Hematopoietic multipotent progenitor cell treated with erythropoietin and hydrocortisone succinate and interleukin-3 and kit ligand, for 15 days (in vitro differentiated cells): ENCODE results near the gene DCAF5.
A peak's percentile ranks its signal among the peaks of the same experiment; 100 is the strongest.
"Not testable (repeated sequence)": the region's sequence is repeated elsewhere in the genome, so short reads cannot be mapped to it uniquely, and the experiment has no call there.

Experiments
- DNase-seq: peaks from one replicate; pipeline ENCODE4 v3.0.0-alpha.2; 2015; ENCODE audit warnings: low spot score

DCAF5 gene

GRCh38 chr14:69152902-69153151 is at the start of gene DCAF5:
Gene DCAF5 (minus strand): TSS chr14:69153119. CDS start chr14:69152978, 141 bp downstream.
- DNase-seq: no peak

DNA sequence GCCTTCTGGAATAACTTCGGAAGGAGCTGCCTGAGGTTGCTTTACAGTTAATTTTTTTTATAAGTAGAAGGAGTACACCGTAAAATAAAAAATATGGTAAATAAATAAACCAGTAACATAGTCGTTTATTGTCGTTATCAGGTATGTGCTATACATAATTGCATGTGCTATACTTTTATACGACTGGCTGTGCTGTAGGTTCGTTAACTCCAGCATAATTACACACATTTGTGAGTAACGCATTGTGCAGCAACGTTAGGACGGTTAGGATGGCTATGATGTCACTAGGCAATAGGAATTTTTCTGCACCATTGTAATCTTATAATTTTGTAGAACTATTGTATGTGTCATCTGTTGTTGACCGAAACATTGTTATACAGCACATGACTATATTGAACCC is 46.9 kb upstream of the DCAF5 start:
- no peak for DNase-seq

- no peak for DNase-seq
These were observed 40.8 kb upstream of the DCAF5 start for GRCh38 chr14:69193721-69194120.

DNA sequence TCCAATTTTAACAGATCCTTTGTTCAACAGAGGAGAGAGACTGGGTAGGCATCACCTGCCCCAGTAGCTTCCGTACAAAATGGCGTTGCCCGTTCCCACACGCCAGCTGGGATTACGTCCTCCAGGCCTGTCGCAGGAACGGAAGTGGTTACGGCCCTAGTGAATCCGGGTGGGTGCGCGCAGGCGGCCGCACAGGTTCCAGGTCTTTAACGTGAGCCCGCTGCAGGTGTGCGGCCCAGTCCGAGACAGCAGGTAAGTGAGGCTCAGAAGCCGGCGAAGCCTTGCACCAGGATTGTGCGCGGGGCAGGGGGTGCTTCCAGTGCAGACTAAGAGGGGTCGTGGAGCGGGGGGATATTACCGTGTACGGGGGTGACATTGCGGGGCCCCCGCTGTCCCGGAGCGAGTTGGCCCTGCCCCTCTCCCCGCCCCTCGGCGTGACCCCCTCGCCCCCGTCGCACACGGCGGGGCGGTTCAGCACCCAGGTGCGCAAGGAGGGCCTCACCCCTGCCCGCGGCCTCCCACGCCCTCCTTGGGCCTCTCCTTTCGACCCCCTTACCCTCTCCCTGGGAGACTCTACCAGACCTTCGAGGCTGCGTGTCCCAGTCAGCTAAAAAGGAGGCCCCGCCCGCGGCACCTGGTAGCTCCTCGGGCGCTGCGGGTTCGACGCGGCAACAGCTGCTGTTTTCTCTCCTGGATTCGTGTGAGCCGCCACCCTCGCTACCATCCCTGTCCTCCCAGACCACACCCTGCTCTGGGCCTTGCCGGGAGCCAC is 38.6 kb upstream of the DCAF5 start, which contains the start of gene EXD2:
TSS of gene EXD2 (plus strand) at position 159 of the 772 bp plus-strand sequence. CDS start 17,973 bp downstream, outside the sequence.
- peak; percentile 39 for DNase-seq

GRCh38 chr14:69190191-69190590 is 37.3 kb upstream of the DCAF5 start:
- DNase-seq: no peak

- DNase-seq: no peak
These were observed 30.8 kb upstream of the DCAF5 start for GRCh38 chr14:69183735-69184134.

DNA sequence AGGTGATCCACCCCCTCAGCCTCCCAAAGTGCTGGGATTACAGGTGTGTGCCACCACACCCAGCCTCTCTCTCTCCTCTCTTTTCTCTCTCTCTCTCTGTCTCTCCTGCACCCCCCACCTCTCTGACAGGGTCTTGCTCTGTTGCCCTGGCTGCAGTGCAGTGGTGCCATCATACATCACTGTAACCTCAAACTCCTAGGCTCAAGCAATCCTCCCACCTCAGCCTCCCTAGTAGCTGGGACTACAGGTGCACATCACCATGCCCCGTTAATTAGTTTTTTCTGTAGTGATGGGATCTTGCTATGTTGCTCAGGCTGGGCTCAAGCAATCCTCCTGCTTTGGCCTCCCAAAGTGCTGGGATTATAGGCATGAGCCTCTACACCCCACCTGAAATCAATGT is 29.7 kb upstream of the DCAF5 start:
- not testable (repeated sequence) for DNase-seq

- no peak for DNase-seq
These were observed 28.6 kb upstream of the DCAF5 start for GRCh38 chr14:69181491-69181890.

DNA sequence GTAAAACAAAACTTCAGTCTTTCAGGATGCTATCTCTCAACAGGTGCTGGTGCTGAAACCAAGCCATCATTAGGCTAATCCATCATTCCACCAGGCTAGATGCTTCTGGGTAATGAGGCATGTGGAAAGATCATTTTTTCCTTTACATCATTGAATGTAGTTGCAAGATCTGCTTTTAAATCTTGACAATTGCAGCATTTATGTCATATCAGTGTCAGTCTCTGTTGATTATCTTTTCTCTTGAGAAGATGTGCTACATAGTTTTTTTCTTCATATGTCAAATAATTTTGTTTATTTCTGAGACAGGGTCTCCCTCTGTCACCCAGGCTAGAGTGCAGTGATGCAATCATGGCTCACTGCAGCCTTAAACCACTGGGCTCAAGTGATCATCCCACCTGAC is 22.2 kb upstream of the DCAF5 start:
- DNase-seq: no peak

DNA sequence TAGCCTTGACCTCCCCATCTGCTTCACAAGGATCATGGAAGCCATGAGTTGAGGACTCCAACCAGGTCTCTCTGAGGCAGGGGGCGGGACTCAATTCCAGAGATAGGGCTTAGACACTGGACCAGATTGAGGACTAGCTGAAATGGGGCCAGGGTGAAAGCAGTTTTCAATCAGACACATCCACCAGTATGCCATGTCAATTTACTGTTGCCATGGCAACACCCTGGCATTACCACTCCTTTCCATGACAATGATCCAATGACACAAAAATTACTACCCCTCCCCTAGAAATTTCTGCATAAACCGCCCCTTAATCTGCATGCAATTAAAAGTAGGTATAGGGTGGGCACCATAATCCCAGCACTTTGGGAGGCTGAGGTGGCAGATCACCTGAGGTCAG is 18.6 kb upstream of the DCAF5 start:
- DNase-seq: no peak

- DNase-seq: no peak
These were observed 17.9 kb upstream of the DCAF5 start for GRCh38 chr14:69170839-69171238.

- not testable (repeated sequence) for DNase-seq
These were observed 12.9 kb upstream of the DCAF5 start for GRCh38 chr14:69165787-69166186.

DNA sequence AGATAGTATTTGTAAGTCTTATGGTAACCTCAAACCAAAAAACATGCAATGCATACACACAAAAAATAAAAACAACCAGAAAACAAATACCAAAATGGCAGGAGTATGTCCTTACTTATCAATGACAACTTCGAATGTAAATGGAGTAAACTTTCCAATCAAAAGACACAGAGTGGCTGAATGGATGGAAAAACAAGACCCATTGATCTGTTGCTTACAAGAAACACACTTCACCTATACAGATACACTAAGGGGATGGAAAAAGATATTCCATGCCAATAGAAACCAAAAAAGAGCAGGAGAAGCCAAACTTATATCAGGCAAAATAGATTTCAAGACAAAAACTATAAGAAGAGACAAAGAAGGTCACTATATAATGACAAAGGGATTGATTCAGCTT is 8.7 kb upstream of the DCAF5 start:
- DNase-seq: no peak

GRCh38 chr14:69156224-69156623 is 3.3 kb upstream of the DCAF5 start:
- DNase-seq: no peak

DNA sequence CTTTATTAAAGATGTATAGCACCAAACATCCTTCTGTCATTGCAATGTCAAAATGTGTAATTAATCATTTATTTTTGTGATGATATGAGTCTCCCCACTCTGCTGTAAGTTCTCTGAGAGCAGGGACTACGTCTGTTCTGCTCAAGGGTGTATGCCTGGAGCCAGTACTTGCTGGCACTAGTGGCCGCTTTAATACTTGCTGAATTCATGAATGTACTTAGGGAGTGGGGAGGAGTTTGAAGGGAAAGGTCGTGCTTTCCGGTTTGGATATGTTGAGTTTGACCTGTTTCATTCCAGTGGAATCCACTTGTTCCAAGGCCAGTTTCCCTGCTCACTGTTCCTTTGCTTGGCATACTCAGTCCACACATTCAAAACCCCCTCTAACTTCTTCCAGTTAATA is 1.9 kb upstream of the DCAF5 start:
- DNase-seq: no peak

GRCh38 chr14:69153873-69154270 is 953 bp upstream of the DCAF5 start:
- no peak for DNase-seq

GRCh38 chr14:69153152-69153872 is 393 bp upstream of the DCAF5 start:
- peak; percentile 85 for DNase-seq

DNA sequence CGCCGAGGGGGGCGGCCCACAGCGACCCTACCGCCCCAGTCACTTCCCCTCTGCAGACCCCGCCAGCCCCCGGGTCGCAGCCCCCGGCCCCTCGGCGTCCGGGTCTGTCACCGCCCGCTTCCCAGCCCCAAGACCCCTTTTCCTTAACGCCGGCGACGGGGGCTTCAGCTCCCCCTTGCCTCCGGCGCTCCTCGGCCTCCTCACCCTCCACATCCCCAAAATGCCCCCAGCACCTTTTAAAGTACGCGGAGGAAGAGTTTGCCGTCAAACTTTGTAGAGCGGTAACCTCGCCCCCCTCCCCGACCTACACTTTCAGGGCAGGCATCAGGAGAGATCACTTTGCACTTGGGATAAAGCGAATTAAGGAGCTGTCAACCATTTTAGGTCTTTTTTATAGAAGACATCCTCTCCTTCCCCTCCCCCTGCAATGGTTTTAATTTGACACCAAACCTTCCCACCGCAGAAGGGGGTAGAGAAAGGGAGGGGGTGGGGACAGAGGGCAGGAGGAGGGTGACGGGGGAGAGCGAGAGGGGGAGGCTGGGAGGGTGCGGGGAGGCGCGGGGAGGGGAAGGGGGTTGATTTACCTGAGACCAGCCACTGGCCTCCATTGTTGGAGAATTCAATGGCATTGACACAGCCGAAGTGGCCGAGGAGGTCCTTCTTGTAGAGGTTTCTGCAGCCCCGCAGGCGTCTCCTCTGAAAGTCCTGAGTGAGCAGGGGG is 578 bp downstream of the DCAF5 start:
- peak; percentile 28 for DNase-seq

- DNase-seq: peak; percentile 77
These were observed 1.3 kb downstream of the DCAF5 start for GRCh38 chr14:69151458-69152180.

GRCh38 chr14:69149461-69150244 is 3.3 kb downstream of the DCAF5 start:
- DNase-seq: no peak

- no peak for DNase-seq
These were observed 10.8 kb downstream of the DCAF5 start for GRCh38 chr14:69142101-69142500.

DNA sequence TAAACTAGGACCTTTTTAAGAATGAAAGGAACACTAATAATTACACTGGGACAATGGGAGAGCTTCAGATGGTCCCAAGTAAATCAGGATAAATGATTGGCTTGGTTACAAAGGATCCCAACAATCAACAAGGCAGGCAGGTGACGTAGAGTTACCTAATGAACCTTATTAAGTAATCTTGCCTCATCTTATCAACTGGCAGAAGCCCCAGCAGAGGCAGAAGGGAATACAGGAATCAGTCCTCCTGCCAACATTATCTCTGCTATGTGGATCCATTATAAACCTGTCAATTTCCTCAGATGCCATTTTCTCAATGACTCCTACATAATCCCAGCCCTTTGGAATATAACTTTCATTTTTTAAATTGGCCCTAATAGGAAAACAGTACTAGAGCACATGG is 11.4 kb downstream of the DCAF5 start:
- DNase-seq: no peak
